H1 (cell line): ENCODE results near the gene TMEM151B. TPM values are rescaled to one million over a fixed set of nuclear protein-coding genes. Genes with fewer than 3 reads are reported as not detected.

Experiments
- CTCF ChIA-PET: fragments of 300-600 bp; sonication (Branson Sonifier 250); formaldehyde crosslinking; loops from one replicate; lab custom pipeline; 2021; ENCODE audit not compliant: partially characterized antibody; lab: Charles Lee
- POLR2A ChIA-PET: fragments of 300-600 bp; sonication (Branson Sonifier 250); formaldehyde crosslinking; loops from one replicate; lab custom pipeline; 2021; ENCODE audit warnings: inconsistent platforms; ENCODE audit not compliant: partially characterized antibody; lab: Charles Lee
- DNase-seq, 2 experiments: peaks; one replicate each; pipeline versions ENCODE4 v3.0.0 to v3.0.0-alpha.2; 2010 to 2022; ENCODE audit warnings: low spot score in 2 of 2, low read depth in 1 of 2, mixed read lengths in 1 of 2
- FAIRE-seq: peaks from 2 replicates; lab custom pipeline; 2011; peaks lifted over from hg19 to GRCh38; lab: Jason Lieb, UNC
- H2AFZ ChIP-seq: 2 replicates; pipeline ENCODE4 v1.8.1; 2012; ENCODE audit warnings: low read length, inconsistent platforms
- H2AK5ac ChIP-seq: 2 replicates; pipeline ENCODE4 v1.6.1; 2013; ENCODE audit warnings: low read depth, low read length
- H2BK120ac ChIP-seq: replicated peaks from 2 replicates; pipeline ENCODE3; 2013; ENCODE audit warnings: low read depth, low read length, inconsistent platforms
- H2BK12ac ChIP-seq: 2 replicates; pipeline ENCODE4 v1.6.1; 2013; ENCODE audit warnings: low read depth, low read length
- H2BK15ac ChIP-seq: 2 replicates; pipeline ENCODE4 v1.6.1; 2013; ENCODE audit warnings: low read length
- H2BK20ac ChIP-seq: 2 replicates; pipeline ENCODE4 v1.6.1; 2013; ENCODE audit warnings: low read length
- H2BK5ac ChIP-seq: 2 replicates; pipeline ENCODE4 v1.6.1; 2013; ENCODE audit warnings: low read depth, low read length
- H3K14ac ChIP-seq: 2 replicates; pipeline ENCODE4 v1.6.1; 2013; ENCODE audit warnings: inconsistent platforms; ENCODE audit not compliant: insufficient read length
- H3K18ac ChIP-seq: 2 replicates; pipeline ENCODE4 v1.6.1; 2013; ENCODE audit warnings: low read length; ENCODE audit errors: extremely low read depth
- H3K23ac ChIP-seq: 2 replicates; pipeline ENCODE4 v1.6.1; 2013; ENCODE audit warnings: inconsistent platforms; ENCODE audit not compliant: insufficient read length
- H3K23me2 ChIP-seq: 2 replicates; pipeline ENCODE4 v1.6.1; 2013; ENCODE audit warnings: low read depth, low read length
- H3K27ac ChIP-seq: 2 replicates; pipeline ENCODE4 v1.6.1; 2011; ENCODE audit warnings: low read depth, low read length, inconsistent platforms
- H3K27me3 ChIP-seq, 4 experiments: replicated peaks in 1 of 4; 1 replicate in 1 of 4; 2 replicates in 3 of 4; pipeline versions ENCODE4 v1.6.1 to v1.8.1; 2011 to 2013; ENCODE audit warnings: low read length in 3 of 4, mild to moderate bottlenecking in 3 of 4, inconsistent platforms in 2 of 4, mixed read lengths in 2 of 4, moderate library complexity in 1 of 4; ENCODE audit not compliant: control insufficient read depth in 3 of 4, insufficient read depth in 3 of 4; ENCODE audit errors: extremely low read depth in 1 of 4
- H3K36me3 ChIP-seq, 4 experiments: 2 replicates each; pipeline versions ENCODE4 v1.6.1 to v1.8.1; 2011 to 2013; ENCODE audit warnings: mild to moderate bottlenecking in 4 of 4, low read length in 3 of 4, moderate library complexity in 2 of 4, control low read depth in 1 of 4, inconsistent platforms in 1 of 4; ENCODE audit not compliant: insufficient read depth in 4 of 4, control insufficient read depth in 2 of 4
- H3K4ac ChIP-seq: replicated peaks from 2 replicates; pipeline ENCODE3; 2013; ENCODE audit warnings: low read length, low read depth, mixed read lengths, inconsistent platforms; ENCODE audit not compliant: insufficient read length
- H3K4me1 ChIP-seq, 4 experiments: replicated peaks in 1 of 4; 1 replicate in 1 of 4; 2 replicates in 3 of 4; pipeline versions ENCODE4 v1.6.1 to v1.8.1; 2011 to 2013; ENCODE audit warnings: low read length in 3 of 4, inconsistent platforms in 2 of 4, mixed read lengths in 1 of 4; ENCODE audit not compliant: insufficient read depth in 4 of 4, control insufficient read depth in 3 of 4
- H3K4me2 ChIP-seq, 2 experiments: 2 replicates each; pipeline versions ENCODE4 v1.6.1 to v1.8.1; 2011 to 2013; ENCODE audit warnings: low read depth in 2 of 2, low read length in 2 of 2, control low read depth in 1 of 2, inconsistent platforms in 1 of 2, mild to moderate bottlenecking in 1 of 2; ENCODE audit not compliant: insufficient read depth in 1 of 2
- H3K4me3 ChIP-seq, 4 experiments: fragments of 200-600, 300-600 bp in 1 of 4; sonication (generic), shearing (Covaris generic), sonication (Bioruptor Twin) in 1 of 4; 2 replicates each; pipeline versions ENCODE4 v1.5.1 to v1.8.1; 2011 to 2016; ENCODE audit warnings: low read length in 4 of 4, low read depth in 3 of 4, control low read depth in 2 of 4, inconsistent platforms in 2 of 4, mild to moderate bottlenecking in 2 of 4, mixed read lengths in 1 of 4, moderate library complexity in 1 of 4; ENCODE audit not compliant: insufficient read depth in 2 of 4; ENCODE audit errors: extremely low read depth in 1 of 4
- H3K56ac ChIP-seq: replicated peaks from 2 replicates; pipeline ENCODE3; 2013; ENCODE audit warnings: low read depth, mild to moderate bottlenecking, mixed read lengths, low read length, inconsistent platforms; ENCODE audit not compliant: insufficient read length
- H3K79me1 ChIP-seq: 2 replicates; pipeline ENCODE4 v1.6.1; 2013; ENCODE audit warnings: low read depth, low read length, control low read depth
- H3K79me2 ChIP-seq, 2 experiments: 2 replicates each; pipeline versions ENCODE4 v1.6.1 to v1.8.1; 2012 to 2013; ENCODE audit warnings: low read length in 2 of 2, mild to moderate bottlenecking in 2 of 2, inconsistent platforms in 1 of 2; ENCODE audit not compliant: insufficient read depth in 2 of 2, control insufficient read depth in 1 of 2
- H3K9ac ChIP-seq, 4 experiments: replicated peaks in 1 of 4; 1 replicate in 1 of 4; 2 replicates in 3 of 4; pipeline versions ENCODE4 v1.6.1 to v1.8.1; 2011 to 2013; ENCODE audit warnings: low read depth in 3 of 4, low read length in 3 of 4, control low read depth in 2 of 4, mild to moderate bottlenecking in 2 of 4, moderate library complexity in 2 of 4, inconsistent platforms in 1 of 4; ENCODE audit errors: extremely low read depth in 1 of 4
- H3K9me3 ChIP-seq, 2 experiments: 2 replicates each; pipeline versions ENCODE4 v1.6.1 to v1.8.1; 2012 to 2013; ENCODE audit warnings: mild to moderate bottlenecking in 2 of 2, moderate library complexity in 2 of 2, control low read depth in 1 of 2, inconsistent platforms in 1 of 2, low read depth in 1 of 2, low read length in 1 of 2, mixed read lengths in 1 of 2; ENCODE audit not compliant: insufficient read depth in 2 of 2
- H4K20me1 ChIP-seq, 2 experiments: replicated peaks in 1 of 2; 2 replicates each; pipeline versions ENCODE3 to v1.8.1; 2011 to 2013; ENCODE audit warnings: inconsistent platforms in 2 of 2, low read length in 2 of 2, mild to moderate bottlenecking in 1 of 2; ENCODE audit not compliant: insufficient read depth in 2 of 2, control insufficient read depth in 1 of 2
- H4K5ac ChIP-seq: 2 replicates; pipeline ENCODE4 v1.6.1; 2013; ENCODE audit warnings: low read length, low read depth, mixed read lengths, inconsistent platforms; ENCODE audit not compliant: insufficient read length
- H4K8ac ChIP-seq: 2 replicates; pipeline ENCODE4 v1.8.0; 2013; ENCODE audit warnings: mild to moderate bottlenecking, moderate library complexity, low read length, inconsistent platforms; ENCODE audit not compliant: insufficient read depth; ENCODE audit errors: extremely low read depth
- H4K91ac ChIP-seq: replicated peaks from 2 replicates; pipeline ENCODE3; 2013; ENCODE audit warnings: low read length, mixed read lengths, inconsistent platforms; ENCODE audit not compliant: insufficient read length
- CEBPB ChIP-seq: IDR thresholded peaks from 2 replicates; pipeline ENCODE4 v1.6.1; 2012; ENCODE audit warnings: low read depth, low read length
- HDAC2 ChIP-seq, 2 experiments: fragments of 300-600 bp in 1 of 2; sonication (generic) in 1 of 2; IDR thresholded peaks; 2 replicates each; pipeline ENCODE4 v1.6.1; 2011 to 2012; ENCODE audit warnings: low read depth in 2 of 2, low read length in 2 of 2, mild to moderate bottlenecking in 2 of 2, moderate library complexity in 2 of 2, borderline replicate concordance in 1 of 2, inconsistent platforms in 1 of 2
- MAFK ChIP-seq: IDR thresholded peaks from 2 replicates; pipeline ENCODE4 v1.6.1; 2012; ENCODE audit warnings: low read depth, mild to moderate bottlenecking, improper control_type of control experiment, low read length
- POU5F1 ChIP-seq: IDR thresholded peaks from 2 replicates; pipeline ENCODE4 v1.6.1; 2011; ENCODE audit warnings: low read depth, mild to moderate bottlenecking, low read length, moderate library complexity
- SRF ChIP-seq: IDR thresholded peaks from 2 replicates; pipeline ENCODE4 v1.6.1; 2011; ENCODE audit warnings: mild to moderate bottlenecking, low read depth, low read length, moderate library complexity
- TCF12 ChIP-seq: IDR thresholded peaks from 2 replicates; pipeline ENCODE4 v1.6.1; 2011; ENCODE audit warnings: low read depth, mild to moderate bottlenecking, low read length
- ZNF274 ChIP-seq: IDR thresholded peaks from 2 replicates; pipeline ENCODE4 v1.7.0; 2012; ENCODE audit warnings: low read length, borderline replicate concordance; ENCODE audit errors: extremely low read depth
- WGBS, 2 experiments: shearing (Covaris generic) in 1 of 2; methylation state at CpG; one replicate each; pipeline versions ENCODE4 v1.1.6 to v1.1.7; 2013 to 2015; ENCODE audit warnings: low lambda C conversion rate in 2 of 2, mixed read lengths in 2 of 2, inconsistent platforms in 1 of 2, low coverage in 1 of 2, missing lambda C conversion rate in 1 of 2; ENCODE audit not compliant: insufficient replicate concordance in 2 of 2, insufficient coverage in 1 of 2, insufficient read length in 1 of 2; ENCODE audit errors: extremely low coverage in 1 of 2, missing lambda C conversion rate in 1 of 2; 5-methylcytosine and 5-hydroxymethylcytosine counted together
- polyA plus RNA-seq, 7 experiments: library from polyadenylated mRNA; depleted of rRNA in 3 of 7; stranded (reverse) in 5 of 7; unstranded in 2 of 7; fragments of >200 nt in 5 of 7; fragments of 200-250 nt in 2 of 7; gene quantifications; 1 replicate in 5 of 7; 2 replicates in 1 of 7; 4 replicates in 1 of 7; pipeline versions ENCODE4 v1.2.1 to v1.2.3, GENCODE V29; 2011 to 2013; ENCODE audit warnings: missing spikeins in 2 of 7, mixed read lengths in 2 of 7
- total RNA-seq: library from RNA; stranded (reverse); fragmentation: NEBNext Ultra II Directional; extraction: Animal tissue kit (Norgen Biotek cat#: 25700); gene quantifications from 2 replicates; pipeline ENCODE4 v1.2.1, GENCODE V29; 2021

TMEM151B gene
- total and polyA plus RNA-seq, 2 of the 8 experiments (the other 6 are each of a cell fraction or from before 2014, with no cell fraction given): 8.0 to 15.5 TPM

- Histone ChIP-seq H3K36me3 (peaks cover 4 to 15% (median 11%) of the 10 kb centered on the region in 4 experiments; a peak in 6 of 8 replicates), H3K4me1 (peaks cover 3 to 6% (median 3%) of the 10 kb centered on the region in 4 experiments), H3K4me3 (no peak overlapping the region), H3K9ac (no peak overlapping the region), H2BK20ac (no peak overlapping the region), H2AK5ac (no peak overlapping the region), H2BK5ac (no peak overlapping the region), H4K5ac (no peak overlapping the region), H3K79me1 (peaks cover 3% of the 10 kb centered on the region; the same call in 1 of the 2 replicates), H3K23me2 (peaks cover 4% of the 10 kb centered on the region), H3K14ac (no peak overlapping the region), H2BK120ac (no peak overlapping the region), H3K56ac (no peak overlapping the region), H3K27ac (no peak overlapping the region), H4K20me1 (no peaks in the 10 kb centered on the region), H3K18ac (no peak overlapping the region), H2BK15ac (no peak overlapping the region), H3K9me3 (no peaks in the 10 kb centered on the region), H3K27me3 (peaks cover 0 to 2% (median 0%) of the 10 kb centered on the region in 4 experiments; a peak in 1 of 7 replicates), H3K4me2 (no peak overlapping the region), H2BK12ac (no peak overlapping the region), H3K23ac (no peak overlapping the region), H2AFZ (no peak overlapping the region), H3K4ac (no peak overlapping the region), H4K8ac (no peak overlapping the region), H3K79me2 (peaks cover 0 to 13% of the 10 kb centered on the region in 2 experiments; a peak in 2 of 4 replicates), H4K91ac (no peak overlapping the region)
- POLR2A ChIA-PET: interaction anchor here (0.6 to 5.6 kb wide), 4 partner anchors 16 to 69 kb away, joined by 3 to 80 read pairs (median 4); partner anchors contain the start of gene HSP90AB1
- FAIRE-seq: no peak
- DNase-seq: no peak
- CTCF ChIA-PET: interaction anchor here (1.8 to 9.9 kb wide), 6 partner anchors 10 to 47 kb away, joined by 4 to 108 read pairs (median 12); no protein-coding TSS in a partner anchor
- WGBS, 2 experiments: 92% methylated on average over 3 of the region's 3 CpGs; no CpG with 5 or more reads in 1 of the 2 experiments
- no peak for TF ChIP-seq ZNF274
- no peak for TF ChIP-seq TCF12
- TF ChIP-seq HDAC2 (IDR thresholded peaks at IDR 0.05; ENCODE audit: borderline replicate concordance in 1 of 2, low read depth in 2 of 2, low read length in 2 of 2): no peak
- no peak for TF ChIP-seq POU5F1
- no peak for TF ChIP-seq CEBPB
- TF ChIP-seq SRF: no peak
- TF ChIP-seq MAFK: no peak
Measured at GRCh38 chr6:44315516-44315915, 45.3 kb downstream of the TMEM151B start.
